Measurements from ENCODE around the gene PIP5K1C.
"Not testable (repeated sequence)": the region's sequence is repeated elsewhere in the genome, so short reads cannot be mapped to it uniquely, and the experiment has no call there.

The PIP5K1C gene

GRCh38 chr19:3673506-3674439, 26.5 kb downstream of the PIP5K1C start:
- no peak for DNase-seq

- no peak for DNase-seq
Measured at GRCh38 chr19:3672993-3673392, 27.3 kb downstream of the PIP5K1C start.

DNA sequence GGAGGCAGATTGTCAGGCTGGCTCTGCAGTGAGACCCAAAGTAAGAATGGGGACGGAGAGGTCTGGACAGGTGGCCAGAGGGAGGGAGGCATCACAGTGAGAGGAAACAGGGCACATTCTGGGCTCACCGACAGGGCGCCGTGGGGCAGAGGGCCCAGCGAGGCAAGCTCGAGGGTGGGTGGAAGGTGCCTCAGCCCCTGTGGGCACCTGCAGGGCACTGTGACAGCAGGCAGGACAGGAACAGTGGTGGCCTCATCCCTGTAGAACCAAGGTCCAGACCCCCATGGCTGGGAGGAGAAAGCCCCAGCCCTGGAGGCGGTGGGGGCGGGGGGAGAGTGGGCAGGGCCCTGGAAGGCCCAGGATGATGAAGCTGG, 27.7 kb downstream of the PIP5K1C start:
- DNase-seq = no peak

GRCh38 chr19:3671680-3672574, 28.3 kb downstream of the PIP5K1C start:
- peak; percentile 11 for DNase-seq

DNA sequence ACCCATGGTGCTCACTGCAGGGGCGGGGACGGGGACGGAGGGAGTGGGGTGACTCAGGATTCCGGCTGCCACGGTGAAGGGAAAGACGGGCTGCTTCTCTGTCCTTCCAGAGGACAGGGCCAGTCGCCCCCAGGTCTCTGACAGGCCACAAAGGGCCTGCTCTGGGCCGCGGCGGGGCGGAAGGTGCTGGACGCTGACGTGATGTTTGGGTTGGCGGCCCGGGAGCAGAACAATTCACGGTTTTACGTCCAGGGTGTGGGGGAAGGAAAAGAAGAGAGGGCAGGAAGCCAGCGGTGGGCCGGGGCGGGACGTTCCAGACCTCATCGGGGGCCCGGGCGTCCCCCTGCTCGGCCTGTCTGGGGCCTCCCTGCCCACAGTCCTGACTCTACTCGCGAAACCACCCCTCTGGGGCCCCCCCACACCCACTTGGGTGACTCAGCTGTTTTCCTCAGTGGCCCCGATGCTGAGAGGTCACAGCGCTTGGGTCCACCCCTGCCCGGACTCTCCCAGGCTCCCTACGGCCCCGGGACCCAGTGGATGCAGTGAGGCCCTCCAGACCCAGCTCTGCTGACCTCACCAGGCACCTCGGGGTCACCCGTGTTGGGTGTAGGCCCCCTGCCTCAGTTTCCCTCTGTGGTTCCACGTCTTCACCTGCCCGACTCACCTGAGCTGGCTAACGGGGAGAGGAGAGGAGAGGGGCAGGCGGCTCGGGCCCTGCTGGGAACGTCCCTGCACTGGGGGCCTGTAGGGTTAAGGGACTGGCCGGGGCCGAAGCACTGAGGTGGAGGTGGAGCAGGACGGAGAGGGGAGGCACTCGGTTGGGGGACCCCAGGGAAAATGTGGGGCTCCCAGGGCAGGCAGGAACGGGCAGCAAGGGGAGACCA, 29.2 kb downstream of the PIP5K1C start:
- peak; percentile 31 for DNase-seq

- DNase-seq = no peak
Measured at GRCh38 chr19:3669947-3670795, 30.1 kb downstream of the PIP5K1C start.

DNA sequence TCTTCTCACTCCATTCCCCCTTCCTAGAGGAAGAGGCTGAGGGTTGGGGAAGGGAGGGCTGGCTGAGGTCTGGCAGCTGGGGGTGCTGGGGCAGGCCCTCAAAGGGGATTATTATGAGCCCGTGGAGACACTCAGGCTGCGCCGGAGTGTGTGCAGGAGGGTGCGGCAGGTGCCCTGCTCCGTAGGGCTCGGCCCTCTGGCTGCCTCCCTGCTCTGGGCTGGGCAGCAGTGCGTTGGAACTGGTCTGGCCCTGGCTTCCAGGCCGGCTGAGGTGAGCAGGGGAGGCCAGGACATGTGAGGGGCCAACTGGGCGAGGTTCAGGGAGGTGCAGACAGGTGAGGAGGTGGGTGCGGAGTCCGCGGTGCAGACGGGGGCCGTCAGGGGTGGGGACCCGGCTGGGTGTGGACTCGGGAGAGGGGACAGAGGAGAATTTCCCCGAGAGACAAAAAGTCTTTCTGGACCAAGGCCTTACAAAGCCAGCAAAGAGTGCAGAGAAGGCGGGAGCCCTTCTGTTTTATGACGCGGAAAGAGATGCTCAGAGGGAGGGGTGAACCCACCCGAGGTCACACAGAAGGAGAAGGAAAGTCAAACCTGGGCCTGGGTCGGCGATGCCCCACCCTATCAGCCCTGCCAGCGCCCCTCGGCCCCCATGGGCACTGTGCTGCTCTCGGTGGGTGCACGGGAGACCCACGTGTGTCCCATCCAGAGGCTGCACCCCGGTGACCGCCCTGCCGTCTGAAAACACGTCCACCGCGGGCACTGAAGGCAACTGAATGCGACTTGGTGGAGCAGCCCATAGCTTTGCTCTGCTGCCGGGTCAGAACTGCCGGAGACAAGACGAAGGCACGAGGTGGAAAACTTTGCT, 31.0 kb downstream of the PIP5K1C start:
- no peak for DNase-seq

GRCh38 chr19:3668331-3669081, 31.8 kb downstream of the PIP5K1C start:
- DNase-seq = no peak

GRCh38 chr19:3667766-3668165, 32.5 kb downstream of the PIP5K1C start:
- no peak for DNase-seq

- no peak for DNase-seq
Measured at GRCh38 chr19:3667037-3667638, 33.1 kb downstream of the PIP5K1C start.

DNA sequence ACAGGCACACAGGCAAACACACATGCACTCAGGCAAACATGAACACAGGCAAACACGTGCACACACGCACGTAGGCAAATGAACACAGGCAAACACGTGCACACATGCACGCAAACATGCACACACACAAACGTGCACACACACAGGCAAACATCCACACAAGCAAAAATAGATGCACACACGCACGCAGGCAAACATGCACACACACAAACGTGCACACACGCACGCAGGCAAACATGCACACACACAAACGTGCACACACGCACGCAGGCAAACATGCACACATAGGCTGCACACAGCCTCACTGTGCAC, 33.8 kb downstream of the PIP5K1C start:
- DNase-seq = not testable (repeated sequence)

- DNase-seq = peak; percentile 68
Measured at GRCh38 chr19:3665681-3666544, 34.4 kb downstream of the PIP5K1C start.

DNA sequence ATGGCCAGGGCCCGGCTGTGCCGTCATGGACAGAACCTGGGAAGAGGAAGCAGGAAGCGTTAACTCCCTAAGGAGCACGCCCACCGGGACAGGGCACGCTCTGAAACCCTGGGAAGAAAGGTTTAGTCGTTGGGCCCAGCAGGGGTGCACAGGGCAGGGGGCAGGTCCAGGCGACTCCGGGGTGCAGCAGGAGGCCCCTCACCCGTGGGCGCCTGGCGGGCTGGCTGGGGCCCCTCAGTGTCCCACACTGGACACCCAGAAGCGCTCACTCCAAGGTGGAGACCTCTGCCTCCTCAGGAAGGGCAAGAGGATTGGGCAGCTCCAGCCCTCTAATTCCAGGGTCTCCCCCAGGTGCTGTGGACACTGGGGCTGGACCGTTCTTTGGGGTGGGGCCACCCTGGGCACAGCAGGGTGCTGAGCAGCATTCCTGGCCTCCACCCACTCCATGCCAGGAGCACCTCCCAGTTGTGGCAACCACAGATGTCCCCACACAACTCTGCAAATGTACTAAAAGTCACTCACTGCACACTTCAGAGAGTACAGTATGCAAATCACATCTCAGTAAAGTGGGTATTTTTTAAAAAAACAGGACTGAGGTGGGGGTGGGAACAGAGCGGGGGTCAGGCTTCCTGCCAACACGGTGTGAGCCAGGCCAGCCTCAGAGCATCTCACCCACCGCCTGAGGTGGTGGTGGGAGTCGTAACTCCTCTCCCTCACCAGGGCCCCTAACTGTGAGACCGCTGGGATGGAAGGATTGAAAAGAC, 35.2 kb downstream of the PIP5K1C start:
- DNase-seq = no peak

DNA sequence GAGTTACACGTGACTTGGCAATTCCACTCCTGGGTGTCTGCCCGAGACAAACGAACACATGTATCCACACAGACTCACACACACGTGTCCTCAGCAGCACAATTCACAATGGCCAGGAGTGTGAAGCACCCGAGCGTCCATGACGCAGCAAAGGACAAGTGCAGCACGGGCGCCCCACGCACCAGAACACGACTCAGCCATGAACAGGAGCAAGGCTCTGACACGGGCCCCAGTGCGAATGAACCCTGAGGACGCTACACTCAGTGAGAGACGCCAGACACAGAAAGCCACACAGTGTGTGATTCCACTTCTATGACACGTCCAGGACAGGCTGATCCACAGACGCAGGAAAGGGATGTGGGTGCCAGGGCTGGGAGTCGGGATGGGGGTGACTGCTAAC, 36.4 kb downstream of the PIP5K1C start:
- no peak for DNase-seq

GRCh38 chr19:3661284-3662238, 38.7 kb downstream of the PIP5K1C start:
- DNase-seq = no peak

DNA sequence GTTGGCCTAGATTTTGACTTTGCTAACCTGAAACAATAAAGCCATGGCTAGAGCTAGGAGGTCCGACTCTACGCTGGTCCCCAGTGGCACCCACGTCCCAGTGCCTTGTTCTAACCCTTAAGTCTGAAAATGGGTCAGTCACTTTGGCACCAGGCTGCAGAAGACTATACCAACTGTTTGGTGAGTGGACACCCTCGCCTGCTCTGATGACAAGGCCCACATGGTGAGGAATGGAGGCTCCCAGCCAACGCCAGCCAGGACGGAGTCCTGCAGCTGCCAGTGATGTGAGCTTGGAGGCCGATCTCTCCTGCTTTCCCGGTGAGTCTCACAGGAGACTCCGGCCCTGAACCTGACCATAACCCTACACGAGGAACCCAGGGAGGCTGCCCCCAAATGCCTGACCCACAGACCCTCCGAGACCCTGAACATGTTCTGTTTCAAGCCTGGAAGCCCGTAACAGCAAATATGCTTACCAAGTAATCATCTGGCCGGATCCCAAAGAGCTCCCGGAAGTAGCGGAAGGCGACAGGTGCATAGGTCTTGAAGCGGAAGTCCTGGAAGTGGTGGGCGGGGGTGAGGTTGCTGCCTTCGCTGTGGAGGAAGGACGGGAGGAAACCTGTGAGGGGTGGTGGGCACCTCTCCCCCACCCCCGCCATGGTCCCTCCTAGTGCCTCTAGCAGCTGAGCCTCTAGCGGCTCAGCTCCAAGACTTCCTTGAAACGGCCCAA, 39.6 kb downstream of the PIP5K1C start:
- no peak for DNase-seq
